Fibroblast of upper back skin (primary cell): ENCODE data around the gene ARHGAP15.
A peak's percentile ranks its signal among the peaks of the same experiment; 100 is the strongest.

ENCODE experiments used
- DNase-seq: peaks from one replicate; pipeline ENCODE4 v3.0.0-alpha.2; 2013

Gene ARHGAP15

DNA sequence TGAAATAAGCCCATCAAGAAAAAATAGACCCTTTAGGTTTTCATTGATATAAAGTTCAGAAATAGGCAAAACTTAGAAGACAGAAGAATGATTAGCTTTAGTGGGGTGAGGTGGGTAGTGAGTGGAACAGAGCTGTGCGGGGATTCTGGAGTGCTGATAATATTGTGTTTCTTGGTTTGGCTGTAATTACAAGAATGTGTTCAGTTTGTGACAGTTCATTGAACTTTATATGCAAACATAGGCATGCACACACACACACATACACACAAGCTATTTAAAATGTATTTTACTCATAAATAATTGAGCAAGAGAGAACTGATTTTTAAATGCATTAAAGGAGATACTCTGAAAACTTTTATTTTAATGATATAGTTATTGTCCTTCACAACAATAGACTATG is 17.1 kb downstream of the ARHGAP15 start:
- DNase-seq, result no peak

DNA sequence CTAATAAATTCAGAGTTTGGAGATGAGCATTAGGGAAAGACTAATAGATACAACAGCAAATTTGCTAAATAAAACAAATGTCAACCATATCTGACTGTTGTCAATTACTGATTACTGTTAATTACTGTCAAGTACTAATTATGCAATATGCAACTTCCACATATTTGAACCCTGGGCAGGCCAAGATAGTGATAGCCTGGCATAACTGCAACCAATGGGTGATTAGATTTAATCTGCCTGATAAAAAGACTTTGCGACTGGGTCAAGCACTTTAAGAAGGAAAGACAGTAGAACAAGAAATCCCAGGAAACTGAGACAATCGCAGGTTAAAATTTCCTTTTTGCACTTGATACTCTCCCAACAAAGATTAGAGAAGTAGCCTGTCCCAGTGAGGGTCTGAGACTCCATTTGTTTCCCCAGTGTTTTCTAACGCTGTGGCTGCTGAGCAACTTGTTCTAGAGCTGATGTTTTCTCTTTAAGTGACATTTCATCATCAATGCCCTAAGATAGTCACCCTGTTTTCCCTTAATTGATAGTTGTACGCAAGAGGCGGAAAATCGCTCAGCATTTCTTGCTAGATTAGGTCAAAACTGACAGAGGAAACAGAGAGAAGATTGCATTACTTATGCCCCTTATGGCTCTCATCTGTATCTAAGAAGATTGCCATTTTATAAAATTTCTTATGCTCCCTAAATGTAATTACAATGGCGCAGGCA is 17.8 kb downstream of the ARHGAP15 start:
- no peak for DNase-seq

DNA sequence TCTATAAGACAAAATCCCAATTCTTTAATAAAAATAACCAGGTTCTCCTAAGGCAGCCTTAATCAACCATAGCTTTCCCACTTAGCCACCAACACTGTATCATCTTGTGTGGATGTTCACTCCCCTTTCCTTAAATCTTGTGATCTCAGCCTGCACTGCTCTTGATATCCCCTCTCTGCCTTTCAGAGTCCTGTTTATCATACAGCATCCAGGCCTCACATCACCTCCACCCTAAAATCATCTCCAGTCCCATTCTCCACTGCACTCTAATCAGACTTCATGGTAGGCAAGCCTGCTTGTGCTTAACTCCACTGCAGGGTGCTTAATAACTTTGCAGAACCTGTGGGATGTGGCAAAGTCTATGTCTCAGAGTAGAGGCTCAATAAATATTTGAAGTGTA is 18.8 kb downstream of the ARHGAP15 start:
- DNase-seq, result no peak

DNA sequence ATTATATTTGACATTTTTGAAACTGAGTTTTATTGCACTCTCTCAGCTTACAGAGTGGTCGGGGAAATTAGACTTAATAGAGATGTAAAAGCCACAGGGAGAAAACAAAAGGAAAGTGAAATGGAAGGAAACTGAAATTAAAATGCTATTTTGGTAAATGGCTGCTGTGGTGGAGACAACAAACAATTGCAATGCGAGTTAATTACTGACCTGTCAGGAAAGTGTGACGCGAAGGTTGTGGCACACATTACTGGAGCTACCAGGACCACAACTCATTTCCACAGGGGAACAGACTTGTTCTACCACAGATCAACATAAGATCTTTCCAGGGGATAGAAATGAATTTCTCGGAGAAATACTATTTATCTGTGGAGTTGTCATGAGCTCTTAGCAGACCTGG is 19.5 kb downstream of the ARHGAP15 start:
- no peak for DNase-seq

DNA sequence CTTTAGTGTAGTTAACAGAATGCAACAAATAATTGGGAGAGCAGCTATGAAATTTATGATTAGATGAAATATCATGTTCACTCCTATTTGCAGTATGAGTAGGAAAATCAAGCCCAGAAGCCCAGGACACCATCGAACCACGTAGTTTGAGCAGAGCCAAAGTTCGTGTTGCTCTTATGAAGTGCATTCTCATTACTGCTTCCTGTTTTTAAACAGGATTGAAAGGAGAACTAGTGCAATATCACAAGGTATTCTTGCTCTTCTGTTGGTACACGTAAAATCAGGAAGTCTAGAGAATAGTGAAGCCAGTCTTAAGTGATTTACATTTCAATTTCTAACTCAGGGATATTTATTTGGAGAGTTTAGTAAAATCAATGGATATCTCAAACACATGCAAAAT is 21.1 kb downstream of the ARHGAP15 start:
- DNase-seq, result no peak

DNA sequence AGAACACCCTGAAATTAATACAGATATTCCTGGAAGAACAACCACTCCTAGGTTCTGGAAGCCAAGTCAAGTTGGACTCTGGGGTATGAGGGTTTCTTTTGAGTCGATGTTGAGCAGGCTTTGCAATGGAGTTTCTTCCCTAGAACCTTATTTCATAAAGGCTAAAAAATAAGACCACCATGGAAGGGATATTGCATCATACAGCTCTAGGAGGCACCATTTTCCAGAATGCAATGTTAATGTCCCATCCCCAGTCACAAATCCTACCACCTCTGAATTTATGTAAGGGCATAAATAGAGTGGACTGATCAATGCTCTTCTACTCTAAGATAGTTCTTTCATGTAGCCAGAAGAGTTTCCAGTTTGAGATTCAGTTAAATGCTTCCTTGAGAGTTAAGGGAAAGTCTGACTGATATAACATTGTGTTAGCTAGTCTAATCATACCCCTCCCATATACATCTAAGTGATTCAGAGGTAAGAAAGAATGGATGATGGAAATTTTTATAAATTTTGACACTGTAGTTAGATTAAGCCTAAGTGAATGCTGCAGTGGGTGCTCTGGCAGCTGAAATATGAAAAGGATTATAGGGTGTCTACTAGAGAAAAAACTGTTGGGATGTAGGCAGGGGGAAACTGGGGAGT is 22.0 kb downstream of the ARHGAP15 start:
- no peak for DNase-seq

DNA sequence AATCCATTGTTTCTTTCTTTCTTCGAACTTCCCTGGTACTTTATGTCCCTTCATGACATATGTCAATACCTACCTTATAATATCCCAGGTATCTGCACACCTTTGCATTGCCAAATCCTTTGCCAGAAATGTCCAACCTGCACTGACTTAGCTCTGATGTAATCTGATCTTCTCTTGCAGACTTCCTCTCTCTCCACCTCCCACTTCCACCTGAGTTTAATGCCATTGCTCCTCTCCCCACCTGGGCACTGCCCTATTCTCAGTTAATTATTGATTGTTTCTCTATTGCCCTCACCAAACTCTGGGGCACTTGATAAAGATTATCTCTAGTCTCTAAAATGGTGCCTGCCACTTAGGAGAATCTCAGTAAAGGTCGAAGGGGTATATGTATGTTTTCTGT is 23.0 kb downstream of the ARHGAP15 start:
- no peak for DNase-seq

DNA sequence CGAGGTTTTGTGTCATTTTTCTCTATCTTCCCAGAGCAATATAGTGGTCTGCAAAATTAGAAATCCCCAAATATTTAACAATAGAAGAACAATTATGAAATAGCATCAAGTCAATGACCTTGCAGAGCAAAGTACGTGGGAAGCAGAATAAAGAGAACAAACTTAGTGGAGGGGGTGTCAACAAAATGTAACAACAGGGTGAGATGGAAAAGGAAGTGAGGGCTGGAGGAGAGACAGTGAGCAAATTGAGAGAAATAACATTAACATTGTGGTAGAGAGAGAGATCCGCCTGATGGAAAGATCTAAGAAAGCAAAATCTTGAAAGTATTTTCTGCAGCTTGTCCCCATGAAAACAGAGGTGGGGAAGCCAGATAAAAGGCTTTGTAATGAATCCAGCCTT is 23.4 kb downstream of the ARHGAP15 start:
- no peak for DNase-seq

DNA sequence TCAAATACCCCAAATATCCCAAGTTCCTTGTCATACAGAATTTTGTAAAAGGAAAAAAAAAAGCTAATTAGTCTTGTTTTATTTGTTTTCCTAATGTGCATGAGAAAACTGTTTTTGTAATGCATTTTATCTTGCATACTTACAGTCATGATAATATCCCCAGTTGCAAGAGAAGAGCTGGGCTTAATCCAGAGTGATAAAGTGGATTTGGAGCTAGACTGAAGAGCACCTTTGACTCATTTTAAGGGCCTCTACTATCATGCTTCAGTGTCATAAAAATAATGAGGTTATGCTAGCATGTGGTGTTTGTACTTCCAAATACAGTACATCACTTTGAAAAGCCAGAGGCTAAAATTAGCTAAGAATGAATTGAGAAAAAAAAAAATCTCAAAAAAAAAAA is 26.4 kb downstream of the ARHGAP15 start:
- no peak for DNase-seq

DNA sequence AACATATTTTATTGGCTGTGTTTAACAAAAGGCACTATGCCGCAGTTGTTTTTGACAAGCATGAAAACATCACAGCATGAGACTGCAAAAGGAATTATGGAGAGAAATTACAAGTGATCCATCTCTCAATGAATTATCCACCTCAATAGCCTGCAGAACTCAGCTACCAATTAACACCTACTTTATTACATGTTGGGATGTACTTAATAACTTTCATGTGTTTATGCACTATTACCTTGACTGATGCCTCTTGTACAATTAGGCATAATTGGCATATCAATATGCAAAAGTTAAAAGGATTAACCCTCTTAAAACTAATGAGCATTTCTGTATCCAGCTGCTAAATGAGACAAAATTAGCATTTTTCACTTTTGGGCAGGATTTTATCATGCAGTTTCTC is 27.8 kb downstream of the ARHGAP15 start:
- no peak for DNase-seq

DNA sequence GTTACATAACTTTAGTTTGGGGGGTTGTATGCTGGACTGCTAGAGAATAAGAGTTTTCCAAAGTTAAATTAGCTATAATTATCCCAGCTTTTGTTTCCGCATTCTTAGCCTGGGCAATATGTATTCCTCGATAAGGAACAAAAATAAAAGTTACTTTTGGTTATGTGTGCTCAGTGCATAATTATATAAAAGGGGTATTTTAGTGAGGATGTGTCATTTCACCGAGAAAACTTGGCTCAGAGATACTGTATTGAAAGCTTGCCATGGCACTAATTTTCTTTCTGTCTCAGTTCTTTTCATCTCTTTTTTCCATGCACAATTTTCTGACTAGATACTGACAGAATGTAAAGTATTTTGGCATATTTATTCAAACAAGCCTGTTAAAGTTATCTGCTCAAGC is 28.2 kb downstream of the ARHGAP15 start:
- no peak for DNase-seq

DNA sequence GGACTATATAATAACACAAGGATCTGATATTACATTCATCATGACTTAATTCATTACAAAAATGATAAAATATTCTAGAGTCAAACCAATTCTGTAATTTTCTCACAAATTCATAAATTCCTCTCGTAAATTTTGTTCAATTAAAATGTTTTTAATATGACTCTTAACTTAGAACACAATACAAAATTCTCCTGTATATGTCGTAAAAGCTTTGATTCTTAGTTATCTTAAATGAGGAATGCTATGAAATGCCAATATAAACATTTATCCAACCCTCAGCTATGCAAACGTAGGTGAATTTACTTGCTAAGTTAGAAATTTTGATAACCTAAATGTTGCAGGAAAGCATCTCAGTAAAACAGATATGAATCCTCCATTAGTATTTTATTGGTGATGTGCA is 28.9 kb downstream of the ARHGAP15 start:
- no peak for DNase-seq

DNA sequence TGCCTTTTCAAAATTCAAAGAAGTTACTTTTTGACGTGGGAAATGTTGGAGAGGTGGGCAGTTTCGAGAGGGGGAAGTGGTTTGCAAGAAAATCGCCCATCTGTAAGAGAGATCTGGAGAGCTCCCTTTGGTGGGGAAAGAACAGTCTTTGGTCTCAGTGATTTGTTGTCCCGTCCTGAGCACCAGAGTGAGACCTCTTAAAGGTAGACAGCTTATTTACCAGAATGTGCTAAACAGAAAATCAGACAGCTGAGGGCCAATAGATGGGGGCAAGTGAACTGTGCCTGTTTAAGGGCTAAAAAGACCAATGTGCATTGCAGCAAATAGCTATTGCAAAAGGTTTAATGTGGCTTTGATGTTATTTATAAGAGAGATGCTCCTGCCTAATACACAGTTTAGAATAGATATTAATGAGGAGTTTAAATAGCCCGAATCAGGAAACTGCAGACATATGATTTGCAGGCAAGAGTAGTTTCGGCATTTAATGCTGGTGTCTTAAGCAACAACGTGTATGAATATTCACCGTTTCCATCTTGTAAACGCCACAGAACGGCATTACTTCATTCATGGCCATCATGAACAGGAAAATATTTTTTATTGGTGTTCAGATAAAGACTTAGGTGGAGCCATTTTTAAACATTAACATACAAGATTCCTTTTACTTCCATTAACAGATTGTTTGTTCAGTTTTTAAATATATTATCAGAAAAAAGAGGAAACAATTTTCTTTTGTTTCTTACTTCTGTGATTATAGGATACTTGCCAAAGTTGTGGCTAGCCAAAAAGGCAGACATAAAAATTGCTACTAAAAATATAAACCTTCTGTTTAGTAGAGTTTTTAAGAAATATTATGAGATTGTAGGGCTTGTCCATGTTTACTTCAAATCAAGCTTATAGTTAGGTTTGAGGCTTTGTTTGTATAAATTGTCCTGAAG is 29.6 kb downstream of the ARHGAP15 start:
- no peak for DNase-seq

DNA sequence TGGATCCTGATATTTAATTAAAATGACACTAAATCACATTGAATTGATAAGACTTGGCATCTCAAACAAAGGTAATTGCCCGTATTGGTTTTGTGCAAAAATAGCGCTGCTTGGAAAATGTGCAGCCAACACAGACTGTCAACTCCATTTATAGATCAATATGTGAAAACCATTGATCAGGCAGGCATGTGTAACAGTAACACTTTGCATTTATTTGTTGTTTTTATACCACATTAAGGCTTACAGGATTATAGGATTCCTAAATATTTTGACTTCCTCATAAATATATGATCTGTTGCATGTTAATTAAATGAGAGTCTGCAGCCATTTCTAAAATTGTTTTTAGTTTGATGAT is 30.2 kb downstream of the ARHGAP15 start:
- DNase-seq, result no peak

DNA sequence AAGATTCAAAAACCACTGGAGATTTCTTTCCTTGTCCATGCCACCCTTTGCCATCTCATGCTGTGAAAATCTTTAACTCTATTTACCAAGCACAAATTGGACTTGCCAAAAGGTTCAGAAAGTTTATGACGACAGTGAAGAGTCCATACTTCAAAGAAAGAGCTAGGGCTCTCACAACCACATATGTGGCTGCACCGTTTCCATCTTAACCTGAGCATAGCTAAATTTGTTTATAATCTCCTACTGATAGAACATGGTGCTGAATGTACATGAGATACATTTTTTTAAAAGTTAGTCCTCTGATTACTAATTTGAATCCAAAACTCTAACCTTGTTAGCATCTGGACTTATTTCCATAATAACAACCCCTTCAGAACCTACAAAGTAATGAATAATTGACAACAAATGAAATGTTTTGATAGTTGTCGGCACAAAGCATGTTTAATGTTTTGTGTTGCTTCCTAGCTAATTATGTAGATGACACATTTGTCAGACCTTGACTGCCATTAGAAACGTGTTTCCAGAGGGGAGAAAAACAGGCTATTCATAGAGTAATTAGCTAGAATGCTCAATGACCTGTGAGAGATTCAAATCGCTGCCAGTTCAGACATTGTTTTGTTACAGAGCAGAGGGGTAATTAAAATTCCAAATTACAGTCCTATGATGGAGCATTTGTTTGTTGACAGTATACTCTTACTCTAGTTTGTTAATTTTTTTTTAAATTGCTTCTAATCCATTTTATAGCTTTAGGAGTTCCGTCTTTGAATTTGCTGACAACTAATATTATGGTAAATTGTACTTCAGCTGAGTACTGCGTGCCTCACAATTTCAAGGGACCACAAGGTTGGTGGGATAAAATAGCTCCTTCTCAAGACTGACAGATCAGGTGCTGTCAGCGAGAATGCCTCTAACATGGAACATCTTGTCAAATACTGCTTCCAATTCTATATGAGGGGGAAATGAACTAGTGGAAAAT is 31.8 kb downstream of the ARHGAP15 start:
- DNase-seq, result no peak

DNA sequence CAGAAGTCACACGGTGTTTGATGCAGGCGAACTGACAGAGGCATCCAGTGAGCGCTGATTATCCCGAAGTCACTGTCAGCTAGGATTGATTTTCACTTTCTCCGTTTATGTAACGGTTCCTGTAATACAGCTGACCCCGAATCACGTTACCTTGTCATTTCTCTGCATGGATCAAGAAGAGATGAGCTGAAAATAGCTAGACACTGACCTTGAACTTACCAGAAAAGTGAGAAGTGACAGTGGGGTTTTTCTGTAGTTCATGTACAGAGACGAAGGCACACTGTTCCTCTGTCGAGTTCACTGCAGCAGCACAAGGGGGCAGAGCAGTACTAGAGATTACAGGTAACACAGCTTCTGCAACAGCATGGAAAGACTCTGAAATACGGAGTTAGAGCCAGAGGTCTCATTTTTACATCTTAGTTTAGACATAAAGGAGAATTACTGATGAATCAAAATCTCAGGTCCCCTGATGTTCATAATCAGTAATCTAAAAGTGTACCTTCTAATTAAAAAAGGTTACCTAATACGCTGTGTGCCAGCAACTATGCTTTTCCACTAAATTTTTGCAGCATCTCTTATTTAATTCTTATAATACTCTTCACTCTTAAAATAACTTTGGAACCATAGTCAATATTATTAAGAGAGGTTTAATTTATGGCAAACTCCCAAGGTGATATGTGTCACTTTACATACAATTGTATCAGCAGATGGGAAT is 33.1 kb downstream of the ARHGAP15 start:
- DNase-seq, result peak; percentile 43

DNA sequence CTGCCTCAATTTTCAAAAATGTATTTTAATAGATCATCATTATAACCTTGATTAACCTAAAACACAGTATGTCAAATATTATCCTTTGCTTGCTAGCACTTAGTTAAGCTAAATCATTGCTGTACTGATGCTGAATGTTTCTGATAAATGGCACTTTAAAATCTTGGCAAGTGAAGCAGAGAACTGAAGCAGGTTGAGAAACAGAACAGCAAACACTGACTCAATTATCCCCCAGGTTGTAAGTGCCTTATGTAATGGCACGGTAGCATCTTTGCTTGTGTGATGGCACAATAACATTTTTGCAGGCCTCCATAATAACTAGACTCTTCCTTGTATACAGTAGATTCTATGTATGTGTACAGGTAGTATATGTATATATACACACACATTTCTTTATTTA is 33.8 kb downstream of the ARHGAP15 start:
- no peak for DNase-seq

DNA sequence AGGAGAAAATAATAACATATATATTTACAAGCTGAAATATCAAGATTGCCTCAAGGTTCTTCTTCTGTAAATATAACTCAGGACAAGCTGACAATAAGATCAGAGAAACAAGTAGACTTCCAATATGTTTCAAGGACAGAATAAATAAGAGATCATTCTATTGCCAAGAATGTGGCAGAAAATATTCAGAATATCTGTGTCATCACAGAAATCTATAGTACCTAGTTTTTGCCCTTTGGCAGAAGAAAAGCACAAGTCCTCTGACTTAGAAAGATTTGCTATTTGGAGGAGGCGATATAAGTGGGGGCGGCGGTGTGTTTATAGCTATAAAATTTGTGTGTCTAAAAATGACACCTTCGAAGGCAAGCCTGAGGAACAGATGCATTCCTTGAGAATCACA is 34.3 kb downstream of the ARHGAP15 start:
- no peak for DNase-seq

DNA sequence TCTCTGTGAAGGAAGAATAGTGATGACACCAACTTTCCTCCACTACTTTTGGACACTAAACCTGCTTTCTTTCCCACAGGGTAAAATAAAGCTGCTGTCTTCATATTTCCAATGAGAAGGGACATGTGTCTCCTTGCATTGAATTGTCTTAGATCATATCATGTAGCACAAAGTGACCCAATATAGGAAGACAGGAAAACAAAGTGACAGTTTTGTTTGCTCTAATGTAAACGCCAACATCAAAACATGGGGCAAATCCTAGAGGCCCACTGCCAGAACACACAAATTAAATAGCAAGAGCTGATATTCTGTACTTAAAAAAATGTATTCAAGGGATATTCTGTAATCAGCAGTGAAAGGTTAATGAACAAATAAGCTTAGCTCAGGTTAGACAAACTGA is 36.1 kb downstream of the ARHGAP15 start:
- DNase-seq, result no peak

DNA sequence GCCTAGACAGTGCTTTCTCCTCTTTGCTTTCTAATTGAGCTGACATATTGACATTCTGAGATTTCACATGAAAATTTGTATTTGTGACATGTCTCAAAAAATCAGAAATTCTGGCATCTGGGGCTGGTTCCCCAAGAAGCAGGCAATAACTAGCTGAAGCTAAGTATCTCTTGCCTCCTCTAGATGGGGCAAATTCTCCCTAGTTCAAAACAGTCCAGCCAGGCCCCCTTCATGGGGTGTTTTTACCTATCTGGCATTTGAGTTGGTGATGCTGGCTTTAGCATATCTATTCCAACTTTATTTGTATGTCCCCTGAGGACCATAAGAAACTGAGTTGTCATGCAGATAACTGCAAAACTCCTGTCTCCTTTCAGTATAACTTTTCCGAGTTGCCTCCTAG is 39.9 kb downstream of the ARHGAP15 start:
- DNase-seq, result no peak

DNA sequence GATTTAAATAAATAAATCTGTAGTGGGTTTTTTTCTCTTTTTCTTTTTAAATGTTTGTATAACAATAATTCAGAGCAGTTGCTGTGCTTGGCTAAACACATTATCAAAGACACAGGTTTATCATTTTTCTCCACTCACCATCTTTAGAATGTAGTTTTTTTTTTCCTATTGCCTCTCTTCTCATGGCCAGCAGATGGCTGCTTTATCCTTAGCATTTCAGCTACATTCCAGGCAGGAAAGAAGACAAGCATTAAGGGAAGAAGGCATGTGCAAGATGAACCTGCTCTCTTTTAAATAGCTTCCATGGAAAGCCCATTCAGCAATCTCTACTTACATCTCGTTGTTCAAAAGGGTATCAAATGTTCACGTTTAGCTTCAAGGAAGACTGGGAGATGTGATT is 42.6 kb downstream of the ARHGAP15 start:
- peak; percentile 1 for DNase-seq

DNA sequence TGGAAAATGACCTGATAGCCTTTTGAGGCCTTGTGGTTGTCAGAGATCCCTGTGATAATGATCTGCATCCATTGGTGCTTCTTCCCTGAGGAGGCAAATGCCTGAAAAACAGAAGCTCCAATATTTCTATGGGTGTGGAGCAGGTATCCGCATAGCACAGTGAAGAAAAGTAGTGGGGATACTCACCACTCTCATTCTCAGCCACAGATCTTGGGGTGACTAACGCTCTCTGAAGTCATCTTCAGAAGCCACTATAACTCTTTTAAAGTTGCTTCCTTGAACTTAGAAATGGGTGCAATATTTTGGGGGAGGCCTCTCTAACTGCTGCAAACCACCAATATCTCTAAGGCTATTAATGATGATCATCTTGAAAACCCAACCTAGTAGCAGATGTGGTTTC is 46.2 kb downstream of the ARHGAP15 start:
- DNase-seq, result no peak
